ENCODE measurements around the gene BRICD5.
A peak's percentile ranks its signal among the peaks of the same experiment; 100 is the strongest.

BRICD5 gene

DNA sequence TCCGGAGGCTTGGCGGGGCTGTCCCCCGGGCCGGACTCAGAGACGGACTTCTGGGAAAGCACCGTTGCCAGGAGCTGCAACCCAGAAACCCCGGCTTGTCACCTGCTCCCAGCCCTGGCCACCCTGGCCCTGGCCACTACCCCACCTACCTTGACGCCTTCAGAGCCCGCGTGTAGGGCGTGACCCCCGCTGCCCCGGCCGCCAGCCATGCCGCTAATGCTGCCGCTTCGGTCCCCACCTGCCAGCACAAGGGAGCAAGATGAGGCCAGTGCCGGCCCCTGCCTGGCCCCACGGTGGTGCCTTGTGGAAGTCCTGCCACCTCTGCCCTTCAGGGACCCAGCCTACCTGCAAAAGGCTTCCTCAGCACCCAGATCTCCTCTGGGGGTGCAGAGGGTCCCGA lies 25.7 kb downstream of the BRICD5 start:
- DNase-seq (ENCODE audit: insufficient read length, low spot score) (no peak), FAIRE-seq (no peak)
- TF ChIP-seq TAF1 (IDR thresholded peaks at IDR 0.05; ENCODE audit: low read depth, low read length) (no peak), POLR2A (IDR thresholded peaks at IDR 0.05; ENCODE audit: low read depth, low read length) (no peak), SPI1 (IDR thresholded peaks at IDR 0.05; ENCODE audit: low read depth, low read length) (no peak), POLR2AphosphoS5 (IDR thresholded peaks at IDR 0.05; ENCODE audit: low read depth, low read length) (no peak), POU2F2 (IDR thresholded peaks at IDR 0.05; ENCODE audit: low read depth, low read length) (no peak), PAX5 (IDR thresholded peaks at IDR 0.05; ENCODE audit: insufficient read depth, low read length, severe bottlenecking) (no peak)

GRCh38 chr16:2184346-2184745 lies 26.3 kb downstream of the BRICD5 start:
- no peak for DNase-seq (ENCODE audit: insufficient read length, low spot score)
- no peak for FAIRE-seq
- TF ChIP-seq TAF1 (IDR thresholded peaks at IDR 0.05; ENCODE audit: low read depth, low read length) (no peak), PAX5 (IDR thresholded peaks at IDR 0.05; ENCODE audit: insufficient read depth, low read length, severe bottlenecking) (no peak), POLR2A (IDR thresholded peaks at IDR 0.05; ENCODE audit: low read depth, low read length) (no peak)

- DNase-seq (ENCODE audit: insufficient read length, low spot score) (no peak), FAIRE-seq (no peak)
- TF ChIP-seq POLR2A (IDR thresholded peaks at IDR 0.05; ENCODE audit: low read depth, low read length) (no peak), TAF1 (IDR thresholded peaks at IDR 0.05; ENCODE audit: low read depth, low read length) (no peak), POU2F2 (IDR thresholded peaks at IDR 0.05; ENCODE audit: low read depth, low read length) (no peak), SPI1 (IDR thresholded peaks at IDR 0.05; ENCODE audit: low read depth, low read length) (no peak), PAX5 (IDR thresholded peaks at IDR 0.05; ENCODE audit: insufficient read depth, low read length, severe bottlenecking) (no peak), POLR2AphosphoS5 (IDR thresholded peaks at IDR 0.05; ENCODE audit: low read depth, low read length) (no peak)
These were observed 27.0 kb downstream of the BRICD5 start for GRCh38 chr16:2183671-2184070.

- FAIRE-seq (no peak), DNase-seq (ENCODE audit: insufficient read length, low spot score) (no peak)
- TF ChIP-seq POLR2A (IDR thresholded peaks at IDR 0.05; ENCODE audit: low read depth, low read length): no peak
- TF ChIP-seq PAX5 (IDR thresholded peaks at IDR 0.05; ENCODE audit: insufficient read depth, low read length, severe bottlenecking): no peak
- no peak for TF ChIP-seq SPI1 (IDR thresholded peaks at IDR 0.05; ENCODE audit: low read depth, low read length)
- no peak for TF ChIP-seq POLR2AphosphoS5 (IDR thresholded peaks at IDR 0.05; ENCODE audit: low read depth, low read length)
- no peak for TF ChIP-seq POU2F2 (IDR thresholded peaks at IDR 0.05; ENCODE audit: low read depth, low read length)
- TF ChIP-seq TAF1 (IDR thresholded peaks at IDR 0.05; ENCODE audit: low read depth, low read length): no peak
These were observed 28.7 kb downstream of the BRICD5 start for GRCh38 chr16:2181952-2182351.

DNA sequence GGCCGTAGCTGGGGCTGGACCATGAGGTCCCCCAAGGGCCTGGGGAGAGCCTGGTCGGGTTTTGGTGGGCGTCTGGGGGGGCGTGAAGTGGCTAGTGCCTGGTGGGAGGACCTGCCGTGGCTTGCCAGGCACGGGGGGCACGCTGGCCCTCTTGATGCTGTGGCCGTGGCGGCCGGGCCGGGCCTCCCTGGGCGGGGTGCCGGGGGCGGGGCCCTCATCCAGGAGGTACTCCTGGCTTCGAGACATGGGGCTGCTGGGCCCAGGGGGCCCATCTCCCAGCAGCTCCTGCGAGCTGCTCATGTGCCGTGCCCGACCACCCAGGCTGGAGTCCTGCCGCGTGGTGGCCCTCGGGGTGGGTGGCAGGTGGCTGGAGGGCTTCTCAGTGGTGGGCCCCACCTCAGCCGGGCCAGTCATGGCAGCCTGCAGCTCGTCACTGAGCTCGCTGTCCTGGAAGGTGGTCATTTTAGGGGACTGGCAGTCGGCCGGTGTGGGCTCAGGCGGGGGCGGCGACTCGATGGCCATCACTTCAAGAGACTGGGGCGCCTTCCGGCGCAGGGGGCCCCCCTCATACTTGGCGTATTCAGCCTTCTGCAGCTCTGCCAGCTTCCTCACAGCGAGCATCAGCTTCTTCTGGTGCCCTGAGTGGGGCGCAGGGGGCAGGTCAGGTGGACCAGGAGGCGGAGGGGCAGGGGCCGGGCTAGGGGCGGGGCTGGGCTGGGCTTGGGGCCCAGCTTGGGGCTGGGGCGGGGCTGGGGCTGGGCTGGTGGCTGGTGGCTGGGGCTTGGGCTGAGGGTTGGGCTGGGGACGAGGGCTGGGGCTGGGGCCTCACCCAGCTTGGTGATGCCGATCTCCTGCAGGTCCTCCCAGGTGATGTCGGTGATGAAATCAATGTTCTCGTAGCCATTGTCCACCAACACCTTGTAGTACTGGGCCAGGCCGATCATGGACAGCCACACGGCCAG lies 29.4 kb downstream of the BRICD5 start:
- DNase-seq (ENCODE audit: insufficient read length, low spot score): no peak
- TF ChIP-seq PAX5 (IDR thresholded peaks at IDR 0.05; ENCODE audit: insufficient read depth, low read length, severe bottlenecking): no peak
- TF ChIP-seq POLR2AphosphoS5 (IDR thresholded peaks at IDR 0.05; ENCODE audit: low read depth, low read length): no peak
- TF ChIP-seq POU2F2 (IDR thresholded peaks at IDR 0.05; ENCODE audit: low read depth, low read length): no peak
- TF ChIP-seq SPI1 (IDR thresholded peaks at IDR 0.05; ENCODE audit: low read depth, low read length): no peak
- no peak for TF ChIP-seq POLR2A (IDR thresholded peaks at IDR 0.05; ENCODE audit: low read depth, low read length)
- TF ChIP-seq TAF1 (IDR thresholded peaks at IDR 0.05; ENCODE audit: low read depth, low read length): no peak
- FAIRE-seq: no peak

GRCh38 chr16:2180461-2180860 lies 30.2 kb downstream of the BRICD5 start:
- TF ChIP-seq POLR2A (IDR thresholded peaks at IDR 0.05; ENCODE audit: low read depth, low read length) (no peak), PAX5 (IDR thresholded peaks at IDR 0.05; ENCODE audit: insufficient read depth, low read length, severe bottlenecking) (no peak), SPI1 (IDR thresholded peaks at IDR 0.05; ENCODE audit: low read depth, low read length) (no peak), TAF1 (IDR thresholded peaks at IDR 0.05; ENCODE audit: low read depth, low read length) (no peak), POU2F2 (IDR thresholded peaks at IDR 0.05; ENCODE audit: low read depth, low read length) (no peak), POLR2AphosphoS5 (IDR thresholded peaks at IDR 0.05; ENCODE audit: low read depth, low read length) (no peak)
- FAIRE-seq (no peak), DNase-seq (ENCODE audit: insufficient read length, low spot score) (no peak)

GRCh38 chr16:2179576-2179975 lies 31.1 kb downstream of the BRICD5 start:
- DNase-seq (ENCODE audit: insufficient read length, low spot score) (no peak), FAIRE-seq (no peak)
- TF ChIP-seq PAX5 (IDR thresholded peaks at IDR 0.05; ENCODE audit: insufficient read depth, low read length, severe bottlenecking) (no peak), POLR2A (IDR thresholded peaks at IDR 0.05; ENCODE audit: low read depth, low read length) (no peak), POU2F2 (IDR thresholded peaks at IDR 0.05; ENCODE audit: low read depth, low read length) (no peak), SPI1 (IDR thresholded peaks at IDR 0.05; ENCODE audit: low read depth, low read length) (no peak), TAF1 (IDR thresholded peaks at IDR 0.05; ENCODE audit: low read depth, low read length) (no peak), POLR2AphosphoS5 (IDR thresholded peaks at IDR 0.05; ENCODE audit: low read depth, low read length) (no peak)

- FAIRE-seq: no peak
- no peak for DNase-seq (ENCODE audit: insufficient read length, low spot score)
- TF ChIP-seq TAF1 (IDR thresholded peaks at IDR 0.05; ENCODE audit: low read depth, low read length): no peak
- TF ChIP-seq POU2F2 (IDR thresholded peaks at IDR 0.05; ENCODE audit: low read depth, low read length): no peak
- TF ChIP-seq PAX5 (IDR thresholded peaks at IDR 0.05; ENCODE audit: insufficient read depth, low read length, severe bottlenecking): no peak
- no peak for TF ChIP-seq POLR2A (IDR thresholded peaks at IDR 0.05; ENCODE audit: low read depth, low read length)
- no peak for TF ChIP-seq SPI1 (IDR thresholded peaks at IDR 0.05; ENCODE audit: low read depth, low read length)
- TF ChIP-seq POLR2AphosphoS5 (IDR thresholded peaks at IDR 0.05; ENCODE audit: low read depth, low read length): no peak
These were observed 31.6 kb downstream of the BRICD5 start for GRCh38 chr16:2179107-2179501.

- DNase-seq (ENCODE audit: insufficient read length, low spot score): peak; percentile 68
- TF ChIP-seq POLR2A (IDR thresholded peaks at IDR 0.05; ENCODE audit: low read depth, low read length) (no peak), POLR2AphosphoS5 (IDR thresholded peaks at IDR 0.05; ENCODE audit: low read depth, low read length) (no peak), SPI1 (IDR thresholded peaks at IDR 0.05; ENCODE audit: low read depth, low read length) (no peak), TAF1 (IDR thresholded peaks at IDR 0.05; ENCODE audit: low read depth, low read length) (no peak), PAX5 (IDR thresholded peaks at IDR 0.05; ENCODE audit: insufficient read depth, low read length, severe bottlenecking) (no peak), POU2F2 (IDR thresholded peaks at IDR 0.05; ENCODE audit: low read depth, low read length) (no peak)
These were observed 32.1 kb downstream of the BRICD5 start for GRCh38 chr16:2178321-2179106.

More at GRCh38 chr16:2178321-2179106, 32.1 kb downstream of the BRICD5 start:
- FAIRE-seq: no peak

Data from GM12891 (cell line).